MM.1S (cell line): ENCODE data around the gene EGLN1.

Experiments used
- EZH2 ChIP-seq: fragments of 300-600 bp; sonication (generic); optimal IDR thresholded peaks from 2 replicates; pipeline ENCODE3; 2017; ENCODE audit warnings: low read depth, mild to moderate bottlenecking, antibody characterized with exemption, low read length, mixed read lengths
- EZH2phosphoT487 ChIP-seq: fragments of 300-600 bp; sonication (generic); IDR thresholded peaks from 2 replicates; pipeline ENCODE4 v1.6.1; 2018; ENCODE audit warnings: antibody characterized with exemption, low read length
- TF ChIP-seq, protein P1 (sequence below): fragments of 300-600 bp; sonication (generic); IDR thresholded peaks from 2 replicates; pipeline ENCODE4 v1.5.1; 2016; ENCODE audit warnings: antibody characterized with exemption, low read length, mixed read lengths

- TF ChIP-seq, protein P1, sequence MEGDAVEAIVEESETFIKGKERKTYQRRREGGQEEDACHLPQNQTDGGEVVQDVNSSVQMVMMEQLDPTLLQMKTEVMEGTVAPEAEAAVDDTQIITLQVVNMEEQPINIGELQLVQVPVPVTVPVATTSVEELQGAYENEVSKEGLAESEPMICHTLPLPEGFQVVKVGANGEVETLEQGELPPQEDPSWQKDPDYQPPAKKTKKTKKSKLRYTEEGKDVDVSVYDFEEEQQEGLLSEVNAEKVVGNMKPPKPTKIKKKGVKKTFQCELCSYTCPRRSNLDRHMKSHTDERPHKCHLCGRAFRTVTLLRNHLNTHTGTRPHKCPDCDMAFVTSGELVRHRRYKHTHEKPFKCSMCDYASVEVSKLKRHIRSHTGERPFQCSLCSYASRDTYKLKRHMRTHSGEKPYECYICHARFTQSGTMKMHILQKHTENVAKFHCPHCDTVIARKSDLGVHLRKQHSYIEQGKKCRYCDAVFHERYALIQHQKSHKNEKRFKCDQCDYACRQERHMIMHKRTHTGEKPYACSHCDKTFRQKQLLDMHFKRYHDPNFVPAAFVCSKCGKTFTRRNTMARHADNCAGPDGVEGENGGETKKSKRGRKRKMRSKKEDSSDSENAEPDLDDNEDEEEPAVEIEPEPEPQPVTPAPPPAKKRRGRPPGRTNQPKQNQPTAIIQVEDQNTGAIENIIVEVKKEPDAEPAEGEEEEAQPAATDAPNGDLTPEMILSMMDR: no peak
- TF ChIP-seq EZH2 (no peak), EZH2phosphoT487 (no peak)
Observed at GRCh38 chr1:231393668-231394067, 28.4 kb downstream of the EGLN1 start.
